Neural progenitor cell (in vitro differentiated cells): ENCODE data around the gene INHBA.

Experiments
- EZH2 ChIP-seq: fragments of 200-600 bp; sonication (generic); IDR thresholded peaks from 2 replicates; pipeline ENCODE4 v1.6.1; 2017; ENCODE audit warnings: antibody characterized with exemption, mild to moderate bottlenecking, moderate library complexity
- TF ChIP-seq, protein P1 (sequence below): fragments of 200-600 bp; sonication (generic); IDR thresholded peaks from 2 replicates; pipeline ENCODE4 v1.5.1; 2017; ENCODE audit warnings: antibody characterized with exemption, mild to moderate bottlenecking

DNA sequence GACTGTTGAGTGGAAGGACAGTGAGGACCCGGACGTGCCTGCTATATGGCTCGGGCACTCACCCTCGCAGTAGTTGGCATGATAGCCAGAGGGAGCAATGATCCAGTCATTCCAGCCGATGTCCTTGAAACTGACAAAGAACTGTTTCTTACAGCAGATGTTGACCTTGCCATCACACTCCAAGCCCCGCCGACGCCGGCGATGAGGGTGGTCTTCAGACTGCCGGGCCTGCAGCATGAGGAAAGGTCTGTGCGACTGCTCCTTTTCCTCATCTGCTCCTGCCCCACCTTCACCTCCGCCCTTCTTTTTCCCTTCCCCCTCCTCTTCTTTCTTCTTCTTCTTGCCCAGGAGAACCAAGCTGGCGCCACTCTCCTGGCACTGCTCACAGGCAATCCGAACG, 13.1 kb downstream of the INHBA start:
- TF ChIP-seq, protein P1, sequence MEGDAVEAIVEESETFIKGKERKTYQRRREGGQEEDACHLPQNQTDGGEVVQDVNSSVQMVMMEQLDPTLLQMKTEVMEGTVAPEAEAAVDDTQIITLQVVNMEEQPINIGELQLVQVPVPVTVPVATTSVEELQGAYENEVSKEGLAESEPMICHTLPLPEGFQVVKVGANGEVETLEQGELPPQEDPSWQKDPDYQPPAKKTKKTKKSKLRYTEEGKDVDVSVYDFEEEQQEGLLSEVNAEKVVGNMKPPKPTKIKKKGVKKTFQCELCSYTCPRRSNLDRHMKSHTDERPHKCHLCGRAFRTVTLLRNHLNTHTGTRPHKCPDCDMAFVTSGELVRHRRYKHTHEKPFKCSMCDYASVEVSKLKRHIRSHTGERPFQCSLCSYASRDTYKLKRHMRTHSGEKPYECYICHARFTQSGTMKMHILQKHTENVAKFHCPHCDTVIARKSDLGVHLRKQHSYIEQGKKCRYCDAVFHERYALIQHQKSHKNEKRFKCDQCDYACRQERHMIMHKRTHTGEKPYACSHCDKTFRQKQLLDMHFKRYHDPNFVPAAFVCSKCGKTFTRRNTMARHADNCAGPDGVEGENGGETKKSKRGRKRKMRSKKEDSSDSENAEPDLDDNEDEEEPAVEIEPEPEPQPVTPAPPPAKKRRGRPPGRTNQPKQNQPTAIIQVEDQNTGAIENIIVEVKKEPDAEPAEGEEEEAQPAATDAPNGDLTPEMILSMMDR: no peak
- no peak for TF ChIP-seq EZH2
